Colonic mucosa (tissue), 4 donors: ENCODE results near the gene REEP3. TPM values are rescaled to one million over a fixed set of nuclear protein-coding genes. Genes with fewer than 3 reads are reported as not detected.

Source experiments
- DNase-seq: peaks from one replicate; pipeline ENCODE4 v3.0.0-alpha.2; 2020
- H3K27ac ChIP-seq: fragments of 200-600 bp; one replicate; pipeline ENCODE4 v1.8.0; 2021
- H3K27me3 ChIP-seq: fragments of 200-600 bp; one replicate; pipeline ENCODE4 v1.8.0; 2021
- H3K36me3 ChIP-seq: fragments of 200-600 bp; one replicate; pipeline ENCODE4 v1.8.0; 2021
- H3K4me1 ChIP-seq: fragments of 200-600 bp; one replicate; pipeline ENCODE4 v1.8.0; 2021; ENCODE audit warnings: mild to moderate bottlenecking
- H3K4me3 ChIP-seq: fragments of 200-600 bp; one replicate; pipeline ENCODE4 v1.8.0; 2021
- H3K9ac ChIP-seq, 2 donors: one replicate each; pipeline ENCODE4 v1.7.0; 2013; ENCODE audit warnings: control low read depth in 2 of 2, low read depth in 2 of 2, low read length in 2 of 2
- H3K9me3 ChIP-seq: fragments of 200-600 bp; one replicate; pipeline ENCODE4 v1.8.0; 2021
- intact Hi-C: fragments of 100-400 bp; cut with DNase I; formaldehyde crosslinking; loops from one replicate; pipeline ENCODE4 v1.14.1; 2022
- total RNA-seq, 2 donors: library from RNA; stranded (reverse); fragmentation: NEBNext Ultra II Directional in 1 of 2; extraction: Animal tissue kit (Norgen Biotek cat#: 25700) in 1 of 2; gene quantifications; one replicate each; pipeline ENCODE4 v1.2.1, GENCODE V29; 2021
- TF ChIP-seq, protein P1 (sequence below): fragments of 200-600 bp; IDR thresholded peaks from one replicate; pipeline ENCODE4 v1.8.0; 2022; ENCODE audit warnings: antibody characterized with exemption, mild to moderate bottlenecking
- donor health status: healthy.
- donor health status: DM: no; HTN: no; CAD: no.
- donor health status: DM: no; HTN: no; CAD: no.

The REEP3 gene
- total RNA-seq, 2 donors from 2014 or later, result 33.1 to 66.0 TPM

DNA sequence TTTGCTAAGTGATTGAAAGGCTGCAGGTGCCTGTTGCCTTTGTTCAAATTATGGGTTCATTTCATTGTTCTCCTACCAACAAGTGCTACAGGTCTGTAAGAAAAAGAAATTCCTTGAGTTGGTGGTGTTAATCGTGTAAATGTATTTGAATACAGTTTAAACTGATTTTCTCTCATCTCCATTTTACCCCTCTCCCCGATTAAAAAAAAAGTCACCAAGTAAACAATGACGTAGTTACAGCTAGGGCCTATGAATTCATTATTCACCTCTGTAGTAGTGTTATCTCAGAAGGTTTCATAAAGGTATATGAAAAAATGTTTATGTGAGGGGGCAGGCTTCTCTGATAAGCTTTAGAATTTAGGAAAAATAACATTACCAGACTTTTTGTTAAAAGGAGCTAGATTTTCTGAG lies 1.1 kb downstream of the REEP3 start:
- DNase-seq, result no peak
- Histone ChIP-seq H3K36me3 (no peaks in the 10 kb centered on the region), H3K27me3 (no peaks in the 10 kb centered on the region), H3K9ac (peak overlapping the region; percentile 91 to 99), H3K4me1 (no peaks in the 10 kb centered on the region), H3K27ac (peak overlapping the region; percentile 96), H3K9me3 (no peaks in the 10 kb centered on the region), H3K4me3 (peak overlapping the region; percentile 63)
- TF ChIP-seq, protein P1, sequence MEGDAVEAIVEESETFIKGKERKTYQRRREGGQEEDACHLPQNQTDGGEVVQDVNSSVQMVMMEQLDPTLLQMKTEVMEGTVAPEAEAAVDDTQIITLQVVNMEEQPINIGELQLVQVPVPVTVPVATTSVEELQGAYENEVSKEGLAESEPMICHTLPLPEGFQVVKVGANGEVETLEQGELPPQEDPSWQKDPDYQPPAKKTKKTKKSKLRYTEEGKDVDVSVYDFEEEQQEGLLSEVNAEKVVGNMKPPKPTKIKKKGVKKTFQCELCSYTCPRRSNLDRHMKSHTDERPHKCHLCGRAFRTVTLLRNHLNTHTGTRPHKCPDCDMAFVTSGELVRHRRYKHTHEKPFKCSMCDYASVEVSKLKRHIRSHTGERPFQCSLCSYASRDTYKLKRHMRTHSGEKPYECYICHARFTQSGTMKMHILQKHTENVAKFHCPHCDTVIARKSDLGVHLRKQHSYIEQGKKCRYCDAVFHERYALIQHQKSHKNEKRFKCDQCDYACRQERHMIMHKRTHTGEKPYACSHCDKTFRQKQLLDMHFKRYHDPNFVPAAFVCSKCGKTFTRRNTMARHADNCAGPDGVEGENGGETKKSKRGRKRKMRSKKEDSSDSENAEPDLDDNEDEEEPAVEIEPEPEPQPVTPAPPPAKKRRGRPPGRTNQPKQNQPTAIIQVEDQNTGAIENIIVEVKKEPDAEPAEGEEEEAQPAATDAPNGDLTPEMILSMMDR, result no peak
- intact Hi-C loops, result loop anchor here (5.0 kb wide), 2 partner anchors 55 to 105 kb away; partner anchors contain the start of gene JMJD1C

DNA sequence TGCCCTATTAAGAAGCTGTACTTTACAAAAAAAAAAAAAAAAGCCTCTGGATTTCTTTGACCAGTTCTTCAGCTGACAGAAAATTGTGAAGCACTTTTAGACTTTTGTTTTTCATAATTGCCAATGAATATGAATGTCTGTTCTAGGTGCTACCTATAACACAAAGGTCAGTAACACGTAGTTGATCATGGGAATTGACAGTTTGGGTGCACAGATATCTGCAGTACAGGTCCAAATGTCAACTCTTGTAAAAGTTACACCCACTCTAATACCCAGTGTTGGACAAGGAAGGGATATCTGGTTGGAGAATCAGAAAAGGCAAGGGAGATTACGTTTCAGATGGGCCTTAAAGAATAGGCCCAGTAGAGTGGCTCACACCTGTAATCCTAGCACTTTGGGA lies 1.8 kb downstream of the REEP3 start:
- intact Hi-C loops, result loop anchor here (5.0 kb wide), 2 partner anchors 56 to 104 kb away; partner anchors contain the start of gene JMJD1C
- no peak for DNase-seq
- Histone ChIP-seq H3K27me3 (no peaks in the 10 kb centered on the region), H3K4me3 (no peak overlapping the region), H3K36me3 (no peaks in the 10 kb centered on the region), H3K27ac (peak overlapping the region; percentile 28), H3K9ac (peak overlapping the region in 1 of 2 donors; percentile 91), H3K4me1 (no peaks in the 10 kb centered on the region), H3K9me3 (no peaks in the 10 kb centered on the region)
- TF ChIP-seq, protein P1, result no peak

DNA sequence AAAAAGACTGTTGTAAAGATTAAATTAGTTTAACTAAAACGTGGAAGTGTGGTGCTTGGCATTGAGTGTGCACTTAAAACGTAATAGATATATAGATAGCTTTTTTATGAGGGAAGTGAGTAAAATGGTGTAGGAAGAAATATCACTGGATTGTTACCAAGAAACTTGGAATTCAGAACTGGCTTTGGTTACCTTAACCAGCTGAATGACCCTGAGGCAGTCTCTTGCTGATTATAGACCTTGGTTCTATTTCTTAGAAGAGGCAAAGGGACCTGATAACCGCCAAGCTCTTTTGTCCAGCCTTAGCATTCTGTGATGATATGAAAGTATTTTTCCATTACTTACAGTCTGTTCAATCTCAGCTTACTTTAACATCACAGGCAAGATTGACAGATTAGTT lies 3.8 kb downstream of the REEP3 start:
- Histone ChIP-seq H3K27me3 (no peaks in the 10 kb centered on the region), H3K4me1 (no peaks in the 10 kb centered on the region), H3K27ac (no peak overlapping the region), H3K4me3 (no peak overlapping the region), H3K36me3 (no peaks in the 10 kb centered on the region), H3K9ac (no peak overlapping the region), H3K9me3 (no peaks in the 10 kb centered on the region)
- intact Hi-C loops, result no loop called here
- TF ChIP-seq, protein P1, result no peak
- DNase-seq, result no peak

DNA sequence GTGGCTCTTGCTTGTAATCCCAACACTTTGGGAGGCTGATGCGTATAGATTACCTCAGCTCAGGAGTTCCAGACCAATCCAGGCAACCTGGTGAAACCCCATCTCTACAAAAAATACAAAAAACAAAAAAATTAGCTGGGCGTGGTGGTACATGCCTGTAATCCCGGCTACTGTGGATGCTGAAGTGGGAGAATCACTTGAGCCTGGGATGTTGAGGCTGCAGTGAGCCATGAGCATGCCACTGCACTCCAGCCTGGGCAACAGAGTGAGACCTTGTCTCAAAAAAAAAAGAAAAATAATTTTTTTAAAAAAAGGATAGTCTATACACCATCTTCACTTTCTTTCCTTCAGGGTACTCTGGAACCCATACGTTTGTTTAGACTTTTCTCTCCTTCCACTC lies 6.2 kb downstream of the REEP3 start:
- Histone ChIP-seq H3K36me3 (no peaks in the 10 kb centered on the region), H3K4me1 (peaks cover 3% of the 10 kb centered on the region), H3K9ac (no peak overlapping the region), H3K27ac (no peak overlapping the region), H3K9me3 (no peaks in the 10 kb centered on the region), H3K27me3 (no peaks in the 10 kb centered on the region), H3K4me3 (no peak overlapping the region)
- intact Hi-C loops, result no loop called here
- TF ChIP-seq, protein P1, result no peak
- DNase-seq, result no peak

DNA sequence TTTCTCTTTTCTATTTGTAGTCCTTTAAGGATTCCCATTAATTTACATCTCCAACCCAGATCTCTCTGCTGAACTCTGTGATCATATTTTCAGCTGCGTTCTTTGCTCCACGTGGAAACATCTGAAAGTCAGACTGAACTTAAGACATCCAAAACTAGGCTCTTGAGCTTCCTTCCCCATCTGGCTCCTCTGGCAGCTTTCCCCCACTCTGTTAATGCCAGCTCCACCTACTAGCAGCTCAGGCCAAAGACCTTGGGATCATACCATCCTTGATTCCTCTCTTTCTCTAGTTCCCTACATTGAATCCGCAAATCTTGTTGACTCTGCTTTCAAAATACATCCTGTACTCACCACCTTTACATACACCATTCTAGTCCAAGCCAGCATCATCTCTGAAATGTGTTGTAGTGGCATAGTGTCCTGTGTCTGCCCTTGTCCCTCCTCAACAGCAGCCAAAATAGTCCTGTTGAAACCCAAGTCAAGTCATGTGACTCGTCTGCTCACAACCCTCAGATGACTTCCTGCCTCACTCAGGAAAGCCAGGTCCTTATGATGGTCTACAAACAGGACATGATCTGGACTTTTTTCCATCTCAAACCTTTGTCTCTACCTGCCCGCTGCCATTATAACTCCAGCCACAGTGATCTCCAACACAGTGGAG lies 7.0 kb downstream of the REEP3 start:
- Histone ChIP-seq H3K27me3 (no peaks in the 10 kb centered on the region), H3K9me3 (no peaks in the 10 kb centered on the region), H3K4me3 (no peak overlapping the region), H3K27ac (no peak overlapping the region), H3K36me3 (no peaks in the 10 kb centered on the region), H3K9ac (no peak overlapping the region), H3K4me1 (peaks cover 3% of the 10 kb centered on the region)
- TF ChIP-seq, protein P1, result no peak
- intact Hi-C loops, result no loop called here
- DNase-seq, result no peak
